CD14-positive monocyte (primary cell): ENCODE data around the gene RBM45. TPM values are rescaled to one million over a fixed set of nuclear protein-coding genes. Genes with fewer than 3 reads are reported as not detected.

Source experiments
- DNase-seq, 3 donors: peaks; one replicate each; pipeline ENCODE4 v3.0.0-alpha.2; 2011 to 2022
- H2AFZ ChIP-seq: 2 replicates; pipeline ENCODE4 v1.6.0; 2012; ENCODE audit warnings: mild to moderate bottlenecking, low read depth, low read length, inconsistent platforms; ENCODE audit not compliant: insufficient read depth, poor library complexity, severe bottlenecking
- H3K27ac ChIP-seq, 2 donors: 1 replicate in 1 of 2; 2 replicates in 1 of 2; pipeline ENCODE4 v1.5.1; 2012 to 2013; ENCODE audit warnings: low read length in 2 of 2, control low read depth in 1 of 2, inconsistent platforms in 1 of 2, low read depth in 1 of 2, mild to moderate bottlenecking in 1 of 2
- H3K27me3 ChIP-seq, 2 donors: one replicate each; pipeline versions ENCODE4 v1.6.0 to v1.6.1; 2011 to 2013; ENCODE audit warnings: low read length in 2 of 2; ENCODE audit not compliant: control insufficient read depth in 2 of 2, insufficient read depth in 2 of 2
- H3K36me3 ChIP-seq, 2 donors: replicated peaks in 1 of 2; 1 replicate in 1 of 2; 2 replicates in 1 of 2; pipeline versions ENCODE4 v1.5.1 to v1.6.1; 2012 to 2013; ENCODE audit warnings: low read length in 2 of 2, control low read depth in 1 of 2, inconsistent platforms in 1 of 2, mild to moderate bottlenecking in 1 of 2; ENCODE audit not compliant: insufficient read depth in 2 of 2, control insufficient read depth in 1 of 2
- H3K4me1 ChIP-seq, 2 donors: 1 replicate in 1 of 2; 2 replicates in 1 of 2; pipeline versions ENCODE4 v1.5.1 to v1.6.1; 2012 to 2013; ENCODE audit warnings: low read length in 2 of 2, control low read depth in 1 of 2, inconsistent platforms in 1 of 2, mild to moderate bottlenecking in 1 of 2, moderate library complexity in 1 of 2; ENCODE audit not compliant: insufficient read depth in 2 of 2, control insufficient read depth in 1 of 2
- H3K4me2 ChIP-seq: replicated peaks from 2 replicates; pipeline ENCODE3; 2012; ENCODE audit warnings: low read length, moderate library complexity, mild to moderate bottlenecking; ENCODE audit not compliant: poor library complexity, severe bottlenecking; ENCODE audit errors: extremely low read depth
- H3K4me3 ChIP-seq, 3 experiments: fragments of 200-600 bp in 1 of 3; sonication (generic) in 1 of 3; replicated peaks in 1 of 3; 1 replicate in 2 of 3; 2 replicates in 1 of 3; pipeline ENCODE4 v1.5.1; 2011 to 2013; ENCODE audit warnings: low read length in 3 of 3, mild to moderate bottlenecking in 3 of 3, control low read depth in 2 of 3, low read depth in 2 of 3, inconsistent platforms in 1 of 3, moderate library complexity in 1 of 3
- H3K79me2 ChIP-seq: 2 replicates; pipeline ENCODE4 v1.6.0; 2012; ENCODE audit warnings: mild to moderate bottlenecking, control low read depth, inconsistent platforms, low read length, moderate library complexity; ENCODE audit not compliant: insufficient read depth
- H3K9ac ChIP-seq: 2 replicates; pipeline ENCODE4 v1.6.0; 2017; ENCODE audit warnings: low read length, mild to moderate bottlenecking; ENCODE audit not compliant: insufficient read depth, poor library complexity, severe bottlenecking
- H3K9me3 ChIP-seq, 2 donors: replicated peaks in 1 of 2; 1 replicate in 1 of 2; 2 replicates in 1 of 2; pipeline versions ENCODE4 v1.5.1 to v1.6.1; 2012 to 2013; ENCODE audit warnings: low read length in 2 of 2, control low read depth in 1 of 2; ENCODE audit not compliant: control insufficient read depth in 1 of 2, insufficient read depth in 1 of 2
- H4K20me1 ChIP-seq: 2 replicates; pipeline ENCODE4 v1.6.0; 2012; ENCODE audit warnings: mild to moderate bottlenecking, low read length, control low read depth, moderate library complexity; ENCODE audit not compliant: insufficient read depth
- H3K27ac Mint-ChIP-seq, 7 donors: one replicate each; pipeline ENCODE4 v1.8.0; 2020; ENCODE audit warnings: mild to moderate bottlenecking in 7 of 7, mixed read lengths in 7 of 7, moderate library complexity in 6 of 7, inconsistent platforms in 2 of 7
- H3K27me3 Mint-ChIP-seq, 3 donors: one replicate each; pipeline ENCODE4 v1.8.0; 2021 to 2022; ENCODE audit warnings: low read depth in 3 of 3, mild to moderate bottlenecking in 3 of 3, mixed read lengths in 3 of 3, moderate library complexity in 3 of 3, inconsistent platforms in 1 of 3
- H3K36me3 Mint-ChIP-seq, 2 donors: one replicate each; pipeline ENCODE4 v1.8.0; 2020; ENCODE audit warnings: mixed read lengths in 2 of 2, inconsistent platforms in 1 of 2, mild to moderate bottlenecking in 1 of 2
- H3K4me1 Mint-ChIP-seq: one replicate; pipeline ENCODE4 v1.8.0; 2020; ENCODE audit warnings: mild to moderate bottlenecking, mixed read lengths
- H3K4me3 Mint-ChIP-seq, 2 donors: one replicate each; pipeline ENCODE4 v1.8.0; 2020; ENCODE audit warnings: mild to moderate bottlenecking in 2 of 2, mixed read lengths in 2 of 2, moderate library complexity in 1 of 2
- H3K9me3 Mint-ChIP-seq, 7 donors: one replicate each; pipeline ENCODE4 v1.8.0; 2020 to 2022; ENCODE audit warnings: mixed read lengths in 7 of 7, mild to moderate bottlenecking in 6 of 7, moderate library complexity in 6 of 7, inconsistent platforms in 2 of 7
- WGBS: methylation state at CpG from one replicate; pipeline ENCODE4 v1.1.5; 2013; ENCODE audit warnings: missing lambda C conversion rate; ENCODE audit not compliant: insufficient coverage; 5-methylcytosine and 5-hydroxymethylcytosine counted together
- intact Hi-C, 2 donors: fragments of 100-400 bp; cut with micrococcal nuclease; formaldehyde crosslinking; loops; one replicate each; pipeline versions ENCODE4 v1.15.0 to v1.15.1; 2023
- polyA plus RNA-seq, 3 donors: library from polyadenylated mRNA; depleted of rRNA in 1 of 3; unstranded in 2 of 3; stranded (reverse) in 1 of 3; fragments of 300-500 nt in 2 of 3; fragments of >200 nt in 1 of 3; fragmentation: Illumina TruSeq in 2 of 3; gene quantifications; 1 replicate in 2 of 3; 2 replicates in 1 of 3; pipeline ENCODE4 v1.2.3, GENCODE V29; 2012 to 2021
- TF ChIP-seq, protein P1 (sequence below): fragments of 200-600 bp; IDR thresholded peaks from one replicate; pipeline ENCODE4 v1.8.0; 2022; ENCODE audit warnings: antibody characterized with exemption, mild to moderate bottlenecking

Gene RBM45
- polyA plus RNA-seq, 3 donors, result 5.7 to 6.6 (median 5.9) TPM

- Histone ChIP-seq H3K9ac (no peak overlapping the region), H3K9me3 (no peaks in the 10 kb centered on the region), H3K27ac (no peak overlapping the region), H3K79me2 (no peaks in the 10 kb centered on the region), H3K4me3 (no peak overlapping the region), H3K36me3 (no peaks in the 10 kb centered on the region), H3K4me2 (no peak overlapping the region), H3K4me1 (no peaks in the 10 kb centered on the region), H2AFZ (no peak overlapping the region), H3K27me3 (no peaks in the 10 kb centered on the region), H4K20me1 (no peaks in the 10 kb centered on the region)
- H3K27me3 Mint-ChIP-seq, result peaks cover 0 to 4% (median 2%) of the 10 kb centered on the region in 3 donors
- intact Hi-C loops, result no loop called here
- WGBS, result 83% methylated on average over 3 of the region's 6 CpGs
- peaks cover 0 to 4% (median 0%) of the 10 kb centered on the region in 7 donors for H3K9me3 Mint-ChIP-seq
- TF ChIP-seq, protein P1, sequence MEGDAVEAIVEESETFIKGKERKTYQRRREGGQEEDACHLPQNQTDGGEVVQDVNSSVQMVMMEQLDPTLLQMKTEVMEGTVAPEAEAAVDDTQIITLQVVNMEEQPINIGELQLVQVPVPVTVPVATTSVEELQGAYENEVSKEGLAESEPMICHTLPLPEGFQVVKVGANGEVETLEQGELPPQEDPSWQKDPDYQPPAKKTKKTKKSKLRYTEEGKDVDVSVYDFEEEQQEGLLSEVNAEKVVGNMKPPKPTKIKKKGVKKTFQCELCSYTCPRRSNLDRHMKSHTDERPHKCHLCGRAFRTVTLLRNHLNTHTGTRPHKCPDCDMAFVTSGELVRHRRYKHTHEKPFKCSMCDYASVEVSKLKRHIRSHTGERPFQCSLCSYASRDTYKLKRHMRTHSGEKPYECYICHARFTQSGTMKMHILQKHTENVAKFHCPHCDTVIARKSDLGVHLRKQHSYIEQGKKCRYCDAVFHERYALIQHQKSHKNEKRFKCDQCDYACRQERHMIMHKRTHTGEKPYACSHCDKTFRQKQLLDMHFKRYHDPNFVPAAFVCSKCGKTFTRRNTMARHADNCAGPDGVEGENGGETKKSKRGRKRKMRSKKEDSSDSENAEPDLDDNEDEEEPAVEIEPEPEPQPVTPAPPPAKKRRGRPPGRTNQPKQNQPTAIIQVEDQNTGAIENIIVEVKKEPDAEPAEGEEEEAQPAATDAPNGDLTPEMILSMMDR, result no peak
- no peak for DNase-seq
- H3K36me3 Mint-ChIP-seq, result no peaks in the 10 kb centered on the region
- no peaks in the 10 kb centered on the region for H3K4me1 Mint-ChIP-seq
- no peak overlapping the region for H3K27ac Mint-ChIP-seq
- H3K4me3 Mint-ChIP-seq, result no peak overlapping the region
Measured at GRCh38 chr2:178088774-178089270, 23.4 kb upstream of the RBM45 start.

GRCh38 chr2:178093471-178093870, 18.8 kb upstream of the RBM45 start:
- H3K27me3 Mint-ChIP-seq, result peaks cover 0 to 2% (median 1%) of the 10 kb centered on the region in 3 donors
- Histone ChIP-seq H3K27ac (no peak overlapping the region), H3K79me2 (no peaks in the 10 kb centered on the region), H3K4me2 (no peak overlapping the region), H3K27me3 (no peaks in the 10 kb centered on the region), H4K20me1 (no peaks in the 10 kb centered on the region), H3K9ac (no peak overlapping the region), H3K9me3 (peaks cover 6 to 10% of the 10 kb centered on the region in 2 donors), H3K4me1 (no peaks in the 10 kb centered on the region), H2AFZ (no peak overlapping the region), H3K4me3 (no peak overlapping the region), H3K36me3 (no peaks in the 10 kb centered on the region)
- TF ChIP-seq, protein P1, result no peak
- intact Hi-C loops, result no loop called here
- no peak overlapping the region for H3K27ac Mint-ChIP-seq
- peaks cover 5 to 19% (median 8%) of the 10 kb centered on the region in 7 donors for H3K9me3 Mint-ChIP-seq
- no peaks in the 10 kb centered on the region for H3K36me3 Mint-ChIP-seq
- no peak for DNase-seq
- no peak overlapping the region for H3K4me3 Mint-ChIP-seq
- no peaks in the 10 kb centered on the region for H3K4me1 Mint-ChIP-seq
